ENCODE results near the gene AK2. TPM values are rescaled to one million over a fixed set of nuclear protein-coding genes. Genes with fewer than 3 reads are reported as not detected.
A peak's percentile ranks its signal among the peaks of the same experiment; 100 is the strongest.

Gene AK2
- total and polyA plus RNA-seq, 4 donors, result 71.8 to 95.6 (median 82.6) TPM

DNA sequence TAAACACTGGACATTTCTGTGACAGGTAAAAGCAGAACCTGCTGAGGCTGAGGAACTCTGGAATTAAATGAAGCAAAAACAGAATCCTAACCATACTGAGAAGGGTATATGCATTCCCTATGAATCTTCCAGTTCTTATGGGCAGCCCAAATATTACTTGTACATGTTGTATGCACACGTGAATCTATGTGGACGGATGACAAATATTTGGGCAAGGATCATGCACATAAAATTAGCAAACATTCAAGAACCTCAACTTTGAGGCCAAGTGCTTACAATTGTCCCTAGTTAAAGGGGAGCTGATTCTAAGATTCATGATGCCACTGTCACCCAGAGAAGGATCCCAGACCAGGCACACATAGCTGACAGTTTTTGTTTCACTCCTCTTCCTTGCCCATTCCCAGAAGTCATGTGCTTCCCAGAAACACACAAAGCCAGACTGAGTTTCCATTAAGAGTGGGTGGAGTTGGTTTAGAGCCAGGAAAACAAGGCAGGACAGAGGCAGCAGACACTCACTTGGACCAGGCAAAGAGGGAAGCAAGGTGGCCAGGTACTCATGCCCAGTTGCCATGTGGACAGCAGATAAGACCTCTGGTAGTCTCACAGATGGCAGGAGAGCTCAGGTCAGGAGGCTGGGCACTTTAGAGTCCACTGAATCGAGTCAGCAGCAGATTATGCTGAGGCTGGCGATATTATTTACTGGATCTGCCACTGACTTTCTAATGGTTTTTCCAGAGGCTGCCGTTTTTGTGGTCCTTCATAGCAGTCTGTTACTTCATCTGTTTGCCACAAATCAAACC is 25.6 kb downstream of the AK2 start:
- intact Hi-C loops (cut with DNase I), result no loop called here
- H3K9me3 ChIP-seq (ENCODE audit: control insufficient read depth, low read length), result no peaks in the 10 kb centered on the region
- DNase-seq (no peak), ATAC-seq (ENCODE audit: low FRiP score) (peak; percentile 70)
- 21 to 29% methylated on average over 5 of the region's 5 CpGs for whole genome bisulfite sequencing, 2 donors
- H3K27ac ChIP-seq (ENCODE audit: low read depth in 1 of 2, low read length in 2 of 2), result peak overlapping the region in 1 of 2 donors; percentile 78
- H3K27me3 ChIP-seq (ENCODE audit: control insufficient read depth in 1 of 2, insufficient read depth in 2 of 2, low read length in 1 of 2), result no peaks in the 10 kb centered on the region
- peaks cover 4 to 6% of the 10 kb centered on the region in 2 donors for H3K36me3 ChIP-seq (ENCODE audit: control insufficient read depth in 1 of 2, insufficient read depth in 2 of 2, low read length in 1 of 2)
- peaks cover 0 to 9% of the 10 kb centered on the region in 2 donors for H3K4me1 ChIP-seq (ENCODE audit: control insufficient read depth in 1 of 2, insufficient read depth in 2 of 2, low read length in 2 of 2)
- no peak overlapping the region for H3K4me3 ChIP-seq (ENCODE audit: low read length in 2 of 2)

DNA sequence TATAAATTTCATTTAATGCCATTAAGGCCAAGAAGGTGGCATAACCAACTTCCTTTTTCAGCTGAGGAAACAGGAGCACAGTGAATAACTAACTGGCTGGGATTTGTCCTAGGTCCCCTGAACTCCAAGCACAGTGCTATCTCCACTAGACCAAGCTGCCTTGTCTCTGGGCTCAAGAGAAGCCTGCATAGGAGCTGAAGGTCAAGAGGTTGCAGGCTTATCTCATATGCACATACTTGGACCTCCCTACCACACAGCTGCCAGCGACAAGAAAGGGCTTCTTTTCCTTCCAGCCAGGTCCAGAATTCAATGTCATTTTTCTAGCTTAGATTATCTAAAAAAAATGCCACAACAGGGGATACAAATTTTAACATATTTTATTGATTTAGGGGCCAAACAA is 27.1 kb downstream of the AK2 start:
- intact Hi-C loops (cut with DNase I), result loop anchor here in 1 of 2 donors (5.0 kb wide), 1 partner anchor 72 kb away; no protein-coding TSS in a partner anchor
- peaks cover 4 to 6% of the 10 kb centered on the region in 2 donors for H3K36me3 ChIP-seq (ENCODE audit: control insufficient read depth in 1 of 2, insufficient read depth in 2 of 2, low read length in 1 of 2)
- no peak overlapping the region for H3K4me3 ChIP-seq (ENCODE audit: low read length in 2 of 2)
- no peaks in the 10 kb centered on the region for H3K27me3 ChIP-seq (ENCODE audit: control insufficient read depth in 1 of 2, insufficient read depth in 2 of 2, low read length in 1 of 2)
- ATAC-seq (ENCODE audit: low FRiP score) (no peak), DNase-seq (no peak)
- peaks cover 0 to 9% of the 10 kb centered on the region in 2 donors for H3K4me1 ChIP-seq (ENCODE audit: control insufficient read depth in 1 of 2, insufficient read depth in 2 of 2, low read length in 2 of 2)
- 26 to 38% methylated on average over 1 of the region's 1 CpG for WGBS, 2 donors
- no peak overlapping the region for H3K27ac ChIP-seq (ENCODE audit: low read depth in 1 of 2, low read length in 2 of 2)
- no peaks in the 10 kb centered on the region for H3K9me3 ChIP-seq (ENCODE audit: control insufficient read depth, low read length)

DNA sequence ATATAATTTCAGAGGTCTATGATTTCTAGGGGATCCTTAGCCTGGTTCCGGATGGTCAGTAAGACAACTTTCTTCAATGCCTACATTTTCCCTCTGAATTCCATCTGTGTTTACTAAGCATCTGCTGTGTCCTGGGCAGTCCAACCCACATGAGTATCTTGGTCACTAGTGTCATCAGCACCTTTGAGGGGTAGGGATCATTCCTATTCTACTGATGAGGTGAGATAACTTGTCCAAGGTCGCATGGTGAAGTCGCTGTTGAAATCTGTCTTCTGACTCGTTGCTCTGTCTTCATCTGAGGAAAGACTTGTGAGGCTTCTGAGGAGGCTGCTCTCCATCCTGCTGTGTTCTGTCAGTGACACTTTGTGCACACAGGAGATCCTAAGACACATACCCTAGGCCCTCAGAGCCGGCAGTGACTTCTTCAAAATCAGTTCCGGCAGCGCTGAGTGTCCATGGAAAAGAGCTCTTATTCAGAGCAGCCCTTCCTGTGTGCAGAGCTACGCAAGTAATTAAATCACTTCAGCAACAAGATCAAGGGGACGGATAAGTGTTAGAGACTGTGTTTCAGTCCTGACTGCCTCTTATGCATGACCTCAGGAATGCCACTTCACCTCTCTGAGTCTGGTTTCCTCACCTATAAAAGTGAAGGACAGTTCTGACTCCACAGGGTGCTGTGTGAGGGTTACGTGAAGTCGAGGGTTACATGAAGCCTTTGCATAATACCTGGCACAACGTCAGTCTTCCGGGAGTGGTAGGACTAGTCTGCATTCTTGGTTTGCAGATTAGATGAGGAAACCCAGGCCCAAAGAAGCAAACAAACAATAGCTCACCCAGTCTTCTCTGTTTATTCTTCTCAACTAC is 28.4 kb downstream of the AK2 start:
- no peaks in the 10 kb centered on the region for H3K27me3 ChIP-seq (ENCODE audit: control insufficient read depth in 1 of 2, insufficient read depth in 2 of 2, low read length in 1 of 2)
- no peaks in the 10 kb centered on the region for H3K9me3 ChIP-seq (ENCODE audit: control insufficient read depth, low read length)
- no peak overlapping the region for H3K4me3 ChIP-seq (ENCODE audit: low read length in 2 of 2)
- peaks cover 2 to 4% of the 10 kb centered on the region in 2 donors for H3K36me3 ChIP-seq (ENCODE audit: control insufficient read depth in 1 of 2, insufficient read depth in 2 of 2, low read length in 1 of 2)
- ATAC-seq (ENCODE audit: low FRiP score), result no peak
- intact Hi-C loops (cut with DNase I), result loop anchor here in 1 of 2 donors (5.0 kb wide), 1 partner anchor 71 kb away; no protein-coding TSS in a partner anchor
- H3K4me1 ChIP-seq (ENCODE audit: control insufficient read depth in 1 of 2, insufficient read depth in 2 of 2, low read length in 2 of 2), result peaks cover 0 to 9% of the 10 kb centered on the region in 2 donors
- no peak overlapping the region for H3K27ac ChIP-seq (ENCODE audit: low read depth in 1 of 2, low read length in 2 of 2)
- no peak for DNase-seq
- 75 to 79% methylated on average over 13 of the region's 13 CpGs for WGBS, 2 donors

DNA sequence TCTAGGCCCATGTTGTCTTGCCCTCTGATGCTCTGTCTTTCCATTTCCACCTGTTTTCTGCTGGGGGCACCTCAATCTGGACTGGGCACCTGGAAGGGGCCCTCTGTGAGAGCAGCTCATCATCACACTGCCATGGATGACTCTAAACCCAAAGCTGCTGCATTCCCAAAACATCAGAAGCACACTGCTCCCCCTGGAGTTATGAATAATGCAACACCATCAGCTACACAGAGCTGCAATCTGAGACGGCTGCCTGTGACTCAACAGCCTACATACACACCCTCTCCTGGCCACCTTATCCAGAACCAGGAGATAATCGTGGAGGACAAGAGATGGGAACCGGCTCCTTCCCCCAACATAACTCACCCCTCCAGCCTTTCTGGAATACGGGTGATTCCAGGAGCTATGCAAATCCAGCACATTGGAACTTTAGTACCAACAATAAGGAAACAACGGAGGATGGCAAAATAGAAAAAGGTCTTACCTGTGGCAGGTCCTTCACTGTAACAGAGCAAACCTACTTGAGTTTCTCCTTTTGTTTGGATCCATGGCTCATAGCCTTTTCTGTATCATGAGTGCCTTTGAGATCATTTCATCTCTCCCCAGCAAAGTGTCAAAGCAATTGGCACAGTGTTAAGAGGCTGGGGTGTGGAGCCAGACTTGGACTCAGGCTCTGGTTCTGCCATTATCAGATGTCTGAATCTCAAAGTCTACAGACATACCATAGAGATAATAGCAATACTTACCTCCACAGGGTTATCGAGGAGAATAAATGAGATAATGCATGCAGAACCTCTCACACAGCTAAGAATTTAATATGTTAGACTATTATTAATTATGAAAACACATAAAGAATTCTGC is 29.3 kb downstream of the AK2 start:
- DNase-seq (peak in 1 of 2 donors; percentile 67), ATAC-seq (ENCODE audit: low FRiP score) (peak; percentile 76)
- peaks cover 0 to 8% of the 10 kb centered on the region in 2 donors for H3K4me1 ChIP-seq (ENCODE audit: control insufficient read depth in 1 of 2, insufficient read depth in 2 of 2, low read length in 2 of 2)
- H3K27me3 ChIP-seq (ENCODE audit: control insufficient read depth in 1 of 2, insufficient read depth in 2 of 2, low read length in 1 of 2), result no peaks in the 10 kb centered on the region
- H3K36me3 ChIP-seq (ENCODE audit: control insufficient read depth in 1 of 2, insufficient read depth in 2 of 2, low read length in 1 of 2), result peaks cover 2 to 4% of the 10 kb centered on the region in 2 donors
- H3K9me3 ChIP-seq (ENCODE audit: control insufficient read depth, low read length), result no peaks in the 10 kb centered on the region
- WGBS, 2 donors, result 25 to 38% methylated on average over 6 of the region's 6 CpGs
- no peak overlapping the region for H3K4me3 ChIP-seq (ENCODE audit: low read length in 2 of 2)
- no peak overlapping the region for H3K27ac ChIP-seq (ENCODE audit: low read depth in 1 of 2, low read length in 2 of 2)
- intact Hi-C loops (cut with DNase I), result loop anchor here (2.0 to 5.0 kb wide), 2 partner anchors 70 to 73 kb away; no protein-coding TSS in a partner anchor

DNA sequence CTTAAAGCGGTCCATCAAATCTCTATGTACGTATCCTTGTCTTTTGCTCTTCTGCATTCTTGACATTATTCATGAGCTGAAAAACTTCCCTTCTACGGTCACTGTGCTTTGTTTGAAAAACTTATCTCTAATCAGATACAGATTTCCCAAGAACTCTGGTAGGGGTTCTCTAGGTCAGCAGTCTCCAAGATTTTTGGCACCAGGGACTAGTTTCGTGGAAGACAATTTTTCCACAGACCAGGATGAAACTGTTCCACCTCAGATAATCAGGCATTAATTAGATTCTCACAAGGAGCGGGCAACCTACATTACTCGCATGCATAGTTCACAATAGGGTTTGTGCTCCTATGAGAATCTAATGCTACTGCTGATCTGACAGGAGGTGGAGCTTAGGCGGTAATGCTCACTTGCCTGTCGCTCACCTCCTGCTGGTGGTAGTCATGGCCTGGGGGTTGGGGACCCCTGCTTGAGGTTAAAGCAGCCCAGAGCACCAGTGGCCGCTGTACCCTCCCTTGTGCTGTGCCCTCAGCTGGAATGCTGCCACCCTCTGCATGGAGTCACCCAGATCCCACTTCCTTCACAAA is 30.8 kb downstream of the AK2 start:
- intact Hi-C loops (cut with DNase I), result loop anchor here (2.0 to 5.0 kb wide), 2 partner anchors 69 to 71 kb away; no protein-coding TSS in a partner anchor
- H3K9me3 ChIP-seq (ENCODE audit: control insufficient read depth, low read length), result no peaks in the 10 kb centered on the region
- no peak overlapping the region for H3K27ac ChIP-seq (ENCODE audit: low read depth in 1 of 2, low read length in 2 of 2)
- no peak overlapping the region for H3K4me3 ChIP-seq (ENCODE audit: low read length in 2 of 2)
- no peaks in the 10 kb centered on the region for H3K4me1 ChIP-seq (ENCODE audit: control insufficient read depth in 1 of 2, insufficient read depth in 2 of 2, low read length in 2 of 2)
- ATAC-seq (ENCODE audit: low FRiP score), result no peak
- no peak for DNase-seq
- H3K27me3 ChIP-seq (ENCODE audit: control insufficient read depth in 1 of 2, insufficient read depth in 2 of 2, low read length in 1 of 2), result no peaks in the 10 kb centered on the region
- 63 to 65% methylated on average over 9 of the region's 9 CpGs for WGBS, 2 donors
- H3K36me3 ChIP-seq (ENCODE audit: control insufficient read depth in 1 of 2, insufficient read depth in 2 of 2, low read length in 1 of 2), result peaks cover 2 to 4% of the 10 kb centered on the region in 2 donors

DNA sequence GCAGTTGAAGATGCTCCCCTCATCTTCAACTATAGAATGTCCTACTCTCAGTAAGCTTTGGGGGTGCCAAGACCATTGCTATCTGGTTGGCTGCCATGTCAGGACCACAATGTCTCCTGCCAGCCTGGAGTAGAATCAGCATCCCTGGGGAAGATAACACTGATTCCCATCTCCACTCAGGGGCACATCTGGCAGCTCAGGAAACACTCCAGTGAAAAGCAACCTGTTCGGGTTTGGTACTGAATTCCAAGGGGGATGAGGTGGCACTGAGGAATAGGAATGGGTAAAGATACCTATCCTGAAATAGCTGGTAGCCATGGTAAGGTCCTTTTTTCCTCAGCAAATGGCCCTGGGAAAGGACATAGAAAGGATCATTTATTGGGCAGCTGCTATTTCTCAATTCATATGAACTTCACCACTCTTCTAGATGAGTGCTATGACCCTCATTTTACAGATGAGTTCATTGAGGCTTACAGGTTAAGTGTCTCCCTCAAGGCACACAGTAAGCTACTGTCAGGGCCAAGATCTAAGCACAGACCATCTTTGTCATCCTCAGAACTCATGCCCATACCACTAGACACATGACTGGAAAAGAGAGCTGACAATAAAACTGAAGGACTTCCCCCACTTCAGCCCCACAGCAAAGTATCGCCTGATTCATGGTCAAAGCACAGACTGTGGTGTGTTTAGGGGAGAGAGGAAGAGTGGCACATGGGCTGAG is 31.4 kb downstream of the AK2 start:
- intact Hi-C loops (cut with DNase I), result loop anchor here in 1 of 2 donors (5.0 kb wide), 1 partner anchor 68 kb away; no protein-coding TSS in a partner anchor
- Histone ChIP-seq H3K9me3 (ENCODE audit: control insufficient read depth, low read length) (no peaks in the 10 kb centered on the region), H3K27me3 (ENCODE audit: control insufficient read depth in 1 of 2, insufficient read depth in 2 of 2, low read length in 1 of 2) (no peaks in the 10 kb centered on the region), H3K27ac (ENCODE audit: low read depth in 1 of 2, low read length in 2 of 2) (no peak overlapping the region), H3K36me3 (ENCODE audit: control insufficient read depth in 1 of 2, insufficient read depth in 2 of 2, low read length in 1 of 2) (peaks cover 2 to 4% of the 10 kb centered on the region in 2 donors), H3K4me3 (ENCODE audit: low read length in 2 of 2) (no peak overlapping the region), H3K4me1 (ENCODE audit: control insufficient read depth in 1 of 2, insufficient read depth in 2 of 2, low read length in 2 of 2) (no peaks in the 10 kb centered on the region)
- ATAC-seq (ENCODE audit: low FRiP score) (no peak), DNase-seq (no peak)
- WGBS, 2 donors, result 83 to 88% methylated on average over 2 of the region's 2 CpGs

DNA sequence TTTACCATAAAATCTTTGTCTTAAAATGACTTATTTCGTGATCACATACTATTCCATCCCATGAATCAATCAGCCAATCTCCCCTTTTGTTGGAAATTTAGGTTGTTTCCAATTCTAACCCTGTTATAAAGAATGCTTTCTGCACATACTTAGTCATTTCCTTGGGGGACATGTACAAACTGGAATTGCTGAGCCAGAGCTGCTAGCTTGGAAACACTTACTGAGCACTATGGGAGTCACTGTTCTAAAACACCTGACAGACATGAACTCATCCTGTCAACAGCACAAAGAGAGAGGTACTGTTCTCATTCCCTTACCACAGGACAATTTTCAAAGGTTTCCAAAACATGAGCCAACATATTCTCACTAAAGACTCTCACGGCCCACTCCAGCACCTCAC is 32.1 kb downstream of the AK2 start:
- intact Hi-C loops (cut with DNase I), result loop anchor here in 1 of 2 donors (5.0 kb wide), 1 partner anchor 67 kb away; no protein-coding TSS in a partner anchor
- DNase-seq (no peak), ATAC-seq (ENCODE audit: low FRiP score) (no peak)
- Histone ChIP-seq H3K27ac (ENCODE audit: low read depth in 1 of 2, low read length in 2 of 2) (no peak overlapping the region), H3K4me3 (ENCODE audit: low read length in 2 of 2) (no peak overlapping the region), H3K27me3 (ENCODE audit: control insufficient read depth in 1 of 2, insufficient read depth in 2 of 2, low read length in 1 of 2) (no peaks in the 10 kb centered on the region), H3K9me3 (ENCODE audit: control insufficient read depth, low read length) (no peaks in the 10 kb centered on the region), H3K36me3 (ENCODE audit: control insufficient read depth in 1 of 2, insufficient read depth in 2 of 2, low read length in 1 of 2) (peaks cover 2 to 4% of the 10 kb centered on the region in 2 donors), H3K4me1 (ENCODE audit: control insufficient read depth in 1 of 2, insufficient read depth in 2 of 2, low read length in 2 of 2) (no peaks in the 10 kb centered on the region)
- WGBS, 2 donors, result 86 to 92% methylated on average over 2 of the region's 2 CpGs

All from aorta (tissue), 5 donors.